Astrocyte (in vitro differentiated cells and primary cell): ENCODE measurements around the gene ATP1B4. TPM values are rescaled to one million over a fixed set of nuclear protein-coding genes. Genes with fewer than 3 reads are reported as not detected.

Experiments used
- DNase-seq: peaks from one replicate; pipeline ENCODE4 v3.0.0-alpha.2; 2010; ENCODE audit warnings: low read depth
- FAIRE-seq: peaks from 2 replicates; lab custom pipeline; 2011; peaks lifted over from hg19 to GRCh38; lab: Jason Lieb, UNC
- H2AFZ ChIP-seq: 2 replicates; pipeline ENCODE4 v1.6.0; 2012; ENCODE audit warnings: low read depth, low read length, inconsistent platforms
- H3K27ac ChIP-seq: 2 replicates; pipeline ENCODE4 v1.5.1; 2011; ENCODE audit warnings: low read depth, low read length, inconsistent platforms
- H3K27me3 ChIP-seq: 2 replicates; pipeline ENCODE4 v1.6.0; 2011; ENCODE audit warnings: low read length, inconsistent platforms; ENCODE audit not compliant: insufficient read depth
- H3K36me3 ChIP-seq: 2 replicates; pipeline ENCODE4 v1.5.1; 2011; ENCODE audit warnings: low read length, inconsistent platforms; ENCODE audit not compliant: insufficient read depth
- H3K4me1 ChIP-seq: 2 replicates; pipeline ENCODE4 v1.5.1; 2011; ENCODE audit warnings: low read length, inconsistent platforms; ENCODE audit not compliant: insufficient read depth
- H3K4me2 ChIP-seq: 2 replicates; pipeline ENCODE4 v1.6.0; 2012; ENCODE audit warnings: low read length, inconsistent platforms
- H3K4me3 ChIP-seq: 2 replicates; pipeline ENCODE4 v1.5.1; 2011; ENCODE audit warnings: low read depth, mild to moderate bottlenecking, low read length, inconsistent platforms; ENCODE audit not compliant: insufficient read depth
- H3K79me2 ChIP-seq: 2 replicates; pipeline ENCODE4 v1.6.0; 2012; ENCODE audit warnings: mild to moderate bottlenecking, low read length, inconsistent platforms; ENCODE audit not compliant: insufficient read depth
- H3K9ac ChIP-seq: 2 replicates; pipeline ENCODE4 v1.6.0; 2012; ENCODE audit warnings: mild to moderate bottlenecking, low read length, inconsistent platforms
- H3K9me3 ChIP-seq: 2 replicates; pipeline ENCODE4 v1.5.1; 2012; ENCODE audit warnings: low read depth, mild to moderate bottlenecking, low read length, inconsistent platforms; ENCODE audit not compliant: insufficient read depth
- H4K20me1 ChIP-seq: 2 replicates; pipeline ENCODE4 v1.6.0; 2012; ENCODE audit warnings: low read length, inconsistent platforms; ENCODE audit not compliant: insufficient read depth
- H3K27ac Mint-ChIP-seq: one replicate; pipeline ENCODE4 v1.8.0; 2021; ENCODE audit warnings: mild to moderate bottlenecking, mixed read lengths; ENCODE audit not compliant: unreplicated experiment
- H3K27me3 Mint-ChIP-seq: one replicate; pipeline ENCODE4 v1.8.0; 2021; ENCODE audit warnings: low read depth, mixed read lengths; ENCODE audit not compliant: unreplicated experiment
- H3K36me3 Mint-ChIP-seq: one replicate; pipeline ENCODE4 v1.8.0; 2021; ENCODE audit warnings: low read depth, mixed read lengths; ENCODE audit not compliant: unreplicated experiment
- H3K4me1 Mint-ChIP-seq: one replicate; pipeline ENCODE4 v1.8.0; 2021; ENCODE audit warnings: low read depth, mixed read lengths; ENCODE audit not compliant: unreplicated experiment
- H3K4me3 Mint-ChIP-seq: one replicate; pipeline ENCODE4 v1.8.0; 2021; ENCODE audit warnings: mild to moderate bottlenecking, moderate library complexity, mixed read lengths; ENCODE audit not compliant: unreplicated experiment
- H3K9me3 Mint-ChIP-seq: one replicate; pipeline ENCODE4 v1.8.0; 2021; ENCODE audit warnings: mild to moderate bottlenecking, mixed read lengths; ENCODE audit not compliant: unreplicated experiment
- CTCF ChIP-seq: IDR thresholded peaks from 2 replicates; pipeline ENCODE4 v1.5.1; 2011; ENCODE audit warnings: low read depth, mild to moderate bottlenecking, inconsistent platforms, low read length, moderate library complexity; ENCODE audit not compliant: insufficient read depth
- EZH2 ChIP-seq: IDR thresholded peaks from 2 replicates; pipeline ENCODE4 v1.6.1; 2012; ENCODE audit warnings: mild to moderate bottlenecking, low read length, inconsistent platforms; ENCODE audit not compliant: insufficient read depth
- total RNA-seq: library from RNA; stranded (reverse); gene quantifications from 2 replicates; pipeline ENCODE4 v1.2.1, GENCODE V29; 2021

The ATP1B4 gene
- total RNA-seq, 1 donor from 2014 or later = not detected

DNA sequence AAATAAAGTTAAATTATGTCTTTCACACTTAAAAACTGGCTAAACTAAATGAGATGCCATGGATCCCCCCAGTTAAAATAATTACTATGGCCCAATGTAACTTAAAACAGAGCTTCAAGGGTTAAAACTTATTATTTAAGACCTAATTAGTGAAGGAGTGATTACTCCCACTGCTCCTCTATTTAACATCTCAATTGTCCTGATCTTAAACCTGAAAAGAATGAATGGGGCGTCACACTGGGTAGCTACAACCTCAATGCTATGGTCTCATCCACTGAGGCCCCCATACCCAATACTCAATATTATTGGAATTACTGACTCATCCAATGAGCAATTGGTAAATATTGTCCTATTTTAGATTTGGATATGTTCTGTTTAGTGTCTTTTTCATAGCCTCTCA lies 29.5 kb upstream of the ATP1B4 start:
- Histone ChIP-seq H3K27ac (no peak overlapping the region), H3K27me3 (no peaks in the 10 kb centered on the region), H2AFZ (no peak overlapping the region), H3K36me3 (no peaks in the 10 kb centered on the region), H3K4me3 (no peak overlapping the region), H3K79me2 (no peaks in the 10 kb centered on the region), H3K4me2 (no peak overlapping the region), H3K4me1 (no peaks in the 10 kb centered on the region), H4K20me1 (no peaks in the 10 kb centered on the region), H3K9ac (no peak overlapping the region), H3K9me3 (no peaks in the 10 kb centered on the region)
- H3K4me1 Mint-ChIP-seq = no peaks in the 10 kb centered on the region
- H3K27ac Mint-ChIP-seq = no peak overlapping the region
- FAIRE-seq (no peak), DNase-seq (no peak)
- H3K27me3 Mint-ChIP-seq = no peaks in the 10 kb centered on the region
- no peak overlapping the region for H3K4me3 Mint-ChIP-seq
- TF ChIP-seq CTCF (no peak), EZH2 (no peak)
- no peaks in the 10 kb centered on the region for H3K36me3 Mint-ChIP-seq
- peaks cover 2% of the 10 kb centered on the region for H3K9me3 Mint-ChIP-seq

- H3K9me3 Mint-ChIP-seq = peaks cover 4% of the 10 kb centered on the region
- FAIRE-seq (no peak), DNase-seq (no peak)
- H2AFZ ChIP-seq = no peak overlapping the region
- no peak overlapping the region for H3K4me2 ChIP-seq
- TF ChIP-seq CTCF = no peak
- no peak overlapping the region for H3K27ac Mint-ChIP-seq
- H3K27me3 ChIP-seq = no peaks in the 10 kb centered on the region
- H3K9ac ChIP-seq = no peak overlapping the region
- H3K79me2 ChIP-seq = no peaks in the 10 kb centered on the region
- H3K4me3 Mint-ChIP-seq = no peak overlapping the region
- H3K4me3 ChIP-seq = no peak overlapping the region
- no peaks in the 10 kb centered on the region for H3K27me3 Mint-ChIP-seq
- H3K36me3 Mint-ChIP-seq = no peaks in the 10 kb centered on the region
- no peaks in the 10 kb centered on the region for H3K36me3 ChIP-seq
- no peaks in the 10 kb centered on the region for H3K4me1 ChIP-seq
- H3K9me3 ChIP-seq = no peaks in the 10 kb centered on the region
- no peaks in the 10 kb centered on the region for H4K20me1 ChIP-seq
- no peak overlapping the region for H3K27ac ChIP-seq
- no peaks in the 10 kb centered on the region for H3K4me1 Mint-ChIP-seq
These were observed 27.7 kb upstream of the ATP1B4 start for GRCh38 chrX:120334151-120334550.

- no peak for DNase-seq
- no peaks in the 10 kb centered on the region for H3K4me1 Mint-ChIP-seq
- no peaks in the 10 kb centered on the region for H4K20me1 ChIP-seq
- no peak overlapping the region for H3K9ac ChIP-seq
- H3K27me3 ChIP-seq = no peaks in the 10 kb centered on the region
- H3K27ac ChIP-seq = no peak overlapping the region
- no peak overlapping the region for H3K4me3 Mint-ChIP-seq
- TF ChIP-seq CTCF = no peak
- TF ChIP-seq EZH2 = no peak
- no peaks in the 10 kb centered on the region for H3K79me2 ChIP-seq
- no peak overlapping the region for H3K4me2 ChIP-seq
- H3K27ac Mint-ChIP-seq = no peak overlapping the region
- no peaks in the 10 kb centered on the region for H3K27me3 Mint-ChIP-seq
- H3K36me3 Mint-ChIP-seq = no peaks in the 10 kb centered on the region
- H3K4me1 ChIP-seq = no peaks in the 10 kb centered on the region
- H3K9me3 ChIP-seq = no peaks in the 10 kb centered on the region
- H3K4me3 ChIP-seq = no peak overlapping the region
- no peaks in the 10 kb centered on the region for H3K36me3 ChIP-seq
- FAIRE-seq = no peak
- no peak overlapping the region for H2AFZ ChIP-seq
- peaks cover 4% of the 10 kb centered on the region for H3K9me3 Mint-ChIP-seq
These were observed 27.3 kb upstream of the ATP1B4 start for GRCh38 chrX:120334603-120335002.
